ENCODE measurements around the gene AUTS2.

AUTS2 gene

GRCh38 chr7:70568674-70569334 lies 970.5 kb downstream of the AUTS2 start:
- in situ Hi-C loops (cut with HindIII; ENCODE audit: low sequenced_read_pairs): no loop called here
- H3K4me3 ChIP-seq (ENCODE audit: low read depth, low read length): no peak overlapping the region
- no peak for TF ChIP-seq CTCF (IDR thresholded peaks at IDR 0.05; ENCODE audit: low read depth, low read length, missing control alignments)
- DNase-seq (ENCODE audit: low read depth): no peak

- no peak for TF ChIP-seq CTCF (IDR thresholded peaks at IDR 0.05; ENCODE audit: low read depth, low read length, missing control alignments)
- in situ Hi-C loops (cut with HindIII; ENCODE audit: low sequenced_read_pairs): no loop called here
- H3K4me3 ChIP-seq (ENCODE audit: low read depth, low read length): no peak overlapping the region
- DNase-seq (ENCODE audit: low read depth): no peak
Observed at GRCh38 chr7:70569335-70569819, 971.1 kb downstream of the AUTS2 start.

DNA sequence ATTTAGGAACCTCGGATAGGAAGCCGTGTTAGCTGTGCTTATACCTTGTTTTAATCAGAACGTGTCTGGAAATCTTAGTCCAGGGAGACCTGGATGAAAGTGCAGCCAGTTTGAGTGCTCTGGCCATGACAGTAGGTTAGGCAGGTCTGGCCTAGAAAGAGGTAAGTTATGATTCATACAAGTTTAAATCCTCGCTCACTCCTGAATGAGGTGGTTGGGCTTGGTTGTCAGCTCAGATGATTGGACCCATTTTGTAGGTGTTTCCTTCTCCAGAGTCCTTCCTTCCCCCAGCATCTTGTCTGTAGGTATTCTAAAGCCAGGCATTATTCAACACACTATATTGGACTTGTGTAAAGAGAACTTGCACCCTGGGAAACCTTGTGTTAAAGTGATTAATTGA lies 971.8 kb downstream of the AUTS2 start:
- TF ChIP-seq CTCF (IDR thresholded peaks at IDR 0.05; ENCODE audit: low read depth, low read length, missing control alignments): no peak
- H3K4me3 ChIP-seq (ENCODE audit: low read depth, low read length): no peak overlapping the region
- DNase-seq (ENCODE audit: low read depth): no peak
- in situ Hi-C loops (cut with HindIII; ENCODE audit: low sequenced_read_pairs): no loop called here

DNA sequence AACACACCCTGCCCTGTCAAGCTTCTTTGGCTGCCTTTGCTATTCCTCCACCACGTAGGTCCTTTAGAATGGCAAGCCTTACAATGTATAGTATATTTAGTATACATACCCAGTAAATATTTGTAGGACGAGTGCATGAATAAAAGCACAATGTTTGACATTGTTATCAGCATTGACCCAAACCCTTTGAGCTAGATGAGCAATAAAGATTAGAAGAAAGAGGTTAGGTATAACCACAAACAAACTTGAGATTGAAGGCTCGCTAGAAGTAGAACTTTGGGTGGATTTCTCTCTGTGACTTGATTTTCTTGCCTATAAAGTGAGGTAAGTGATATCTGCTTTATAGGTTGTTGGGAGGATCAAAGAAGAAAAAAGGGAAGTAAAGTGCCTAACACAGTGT lies 972.7 kb downstream of the AUTS2 start:
- no peak overlapping the region for H3K4me3 ChIP-seq (ENCODE audit: low read depth, low read length)
- TF ChIP-seq CTCF (IDR thresholded peaks at IDR 0.05; ENCODE audit: low read depth, low read length, missing control alignments): no peak
- DNase-seq (ENCODE audit: low read depth): no peak
- in situ Hi-C loops (cut with HindIII; ENCODE audit: low sequenced_read_pairs): no loop called here

GRCh38 chr7:70571403-70571934 lies 973.2 kb downstream of the AUTS2 start:
- H3K4me3 ChIP-seq (ENCODE audit: low read depth, low read length): no peak overlapping the region
- DNase-seq (ENCODE audit: low read depth): peak; percentile 70
- in situ Hi-C loops (cut with HindIII; ENCODE audit: low sequenced_read_pairs): no loop called here
- TF ChIP-seq CTCF (IDR thresholded peaks at IDR 0.05; ENCODE audit: low read depth, low read length, missing control alignments): no peak

- no peak for TF ChIP-seq CTCF (IDR thresholded peaks at IDR 0.05; ENCODE audit: low read depth, low read length, missing control alignments)
- in situ Hi-C loops (cut with HindIII; ENCODE audit: low sequenced_read_pairs): no loop called here
- no peak overlapping the region for H3K4me3 ChIP-seq (ENCODE audit: low read depth, low read length)
- DNase-seq (ENCODE audit: low read depth): no peak
Observed at GRCh38 chr7:70571961-70572360, 973.7 kb downstream of the AUTS2 start.
